Keratinocyte (primary cell): Measurements from ENCODE around the gene UBASH3B. TPM values are rescaled to one million over a fixed set of nuclear protein-coding genes. Genes with fewer than 3 reads are reported as not detected.

ENCODE experiments used
- DNase-seq: peaks from one replicate; pipeline ENCODE4 v3.0.0-alpha.2; 2011; ENCODE audit warnings: low read depth, missing footprints, low spot score
- FAIRE-seq: peaks from 2 replicates; lab custom pipeline; 2011; peaks lifted over from hg19 to GRCh38; lab: Jason Lieb, UNC
- H2AFZ ChIP-seq: 2 replicates; pipeline ENCODE4 v1.6.0; 2012; ENCODE audit warnings: low read length, control low read depth, inconsistent platforms; ENCODE audit not compliant: control insufficient read depth
- H3K27ac ChIP-seq: 2 replicates; pipeline ENCODE4 v1.5.1; 2011; ENCODE audit warnings: low read length; ENCODE audit not compliant: control insufficient read depth, insufficient read depth
- H3K27me3 ChIP-seq: 3 replicates; pipeline ENCODE4 v1.6.0; 2011; ENCODE audit warnings: low read length; ENCODE audit not compliant: control insufficient read depth, insufficient read depth; ENCODE audit errors: extremely low read depth
- H3K36me3 ChIP-seq, 2 experiments: 2 replicates in 1 of 2; 3 replicates in 1 of 2; pipeline ENCODE4 v1.5.1; 2011; ENCODE audit warnings: low read length in 2 of 2, mild to moderate bottlenecking in 1 of 2; ENCODE audit not compliant: control insufficient read depth in 2 of 2, insufficient read depth in 2 of 2; ENCODE audit errors: extremely low read depth in 1 of 2
- H3K4me1 ChIP-seq: 3 replicates; pipeline ENCODE4 v1.5.1; 2011; ENCODE audit warnings: low read length; ENCODE audit not compliant: control insufficient read depth, insufficient read depth; ENCODE audit errors: extremely low read depth
- H3K4me2 ChIP-seq: 3 replicates; pipeline ENCODE4 v1.6.0; 2011; ENCODE audit warnings: low read depth, low read length; ENCODE audit not compliant: control insufficient read depth, insufficient read depth; ENCODE audit errors: extremely low read depth
- H3K4me3 ChIP-seq, 3 experiments: fragments of 200-600 bp in 1 of 3; sonication (generic) in 1 of 3; 2 replicates in 2 of 3; 3 replicates in 1 of 3; pipeline ENCODE4 v1.5.1; 2011 to 2016; ENCODE audit warnings: low read length in 3 of 3, mild to moderate bottlenecking in 3 of 3, control low read depth in 2 of 3, inconsistent platforms in 1 of 3, low read depth in 1 of 3, mixed read lengths in 1 of 3, mixed run types in 1 of 3, moderate library complexity in 1 of 3; ENCODE audit not compliant: control insufficient read depth in 2 of 3, insufficient read depth in 2 of 3; ENCODE audit errors: extremely low read depth in 1 of 3
- H3K79me2 ChIP-seq: 2 replicates; pipeline ENCODE4 v1.6.0; 2012; ENCODE audit warnings: low read length; ENCODE audit not compliant: control insufficient read depth, insufficient read depth
- H3K9ac ChIP-seq: 3 replicates; pipeline ENCODE4 v1.6.0; 2011; ENCODE audit warnings: low read length; ENCODE audit not compliant: control insufficient read depth, insufficient read depth; ENCODE audit errors: extremely low read depth
- H3K9me1 ChIP-seq: 3 replicates; pipeline ENCODE4 v1.6.0; 2011; ENCODE audit warnings: low read length; ENCODE audit not compliant: control insufficient read depth, insufficient read depth; ENCODE audit errors: extremely low read depth
- H3K9me3 ChIP-seq: 2 replicates; pipeline ENCODE4 v1.5.1; 2012; ENCODE audit warnings: low read depth, low read length; ENCODE audit not compliant: control insufficient read depth
- H4K20me1 ChIP-seq: 3 replicates; pipeline ENCODE4 v1.6.0; 2011; ENCODE audit warnings: low read length; ENCODE audit not compliant: control insufficient read depth, insufficient read depth; ENCODE audit errors: extremely low read depth
- EZH2 ChIP-seq: IDR thresholded peaks from one replicate; pipeline ENCODE4 v1.6.1; 2012; ENCODE audit warnings: inconsistent platforms, mild to moderate bottlenecking, low read length, moderate library complexity
- dilution Hi-C: fragments of 300-500 bp; cut with MboI; formaldehyde crosslinking; loops from one replicate; pipeline ENCODE4 v1.7.0; 2020; ENCODE audit warnings: low sequenced_read_pairs; ENCODE audit not compliant: extremely low pct_ligation_motif_present
- polyA plus RNA-seq, 5 experiments: library from polyadenylated mRNA; depleted of rRNA in 3 of 5; stranded (reverse) in 3 of 5; stranded (forward) in 1 of 5; unstranded in 1 of 5; fragments of >200 nt; gene quantifications; 1 replicate in 1 of 5; 2 replicates in 3 of 5; 3 replicates in 1 of 5; pipeline versions ENCODE4 v1.2.1 to v1.2.3, GENCODE V29; 2011 to 2012; ENCODE audit warnings: missing spikeins in 2 of 5, low read depth in 1 of 5, low replicate concordance in 1 of 5
- TF ChIP-seq, protein P1 (sequence below), 3 experiments: IDR thresholded peaks in 1 of 3; conservative IDR thresholded peaks in 1 of 3; optimal IDR thresholded peaks in 1 of 3; 2 replicates in 2 of 3; 3 replicates in 1 of 3; pipeline versions ENCODE3 to v1.5.1; 2011; ENCODE audit warnings: low read length in 3 of 3, mild to moderate bottlenecking in 3 of 3, moderate library complexity in 2 of 3, control low read depth in 1 of 3, inconsistent platforms in 1 of 3; ENCODE audit not compliant: insufficient read depth in 2 of 3; ENCODE audit errors: extremely low read depth in 1 of 3

UBASH3B gene
- polyA plus RNA-seq, 1 donor (not counting 4 experiments of a cell fraction or from before 2014, with no cell fraction given), result 25.0 TPM

DNA sequence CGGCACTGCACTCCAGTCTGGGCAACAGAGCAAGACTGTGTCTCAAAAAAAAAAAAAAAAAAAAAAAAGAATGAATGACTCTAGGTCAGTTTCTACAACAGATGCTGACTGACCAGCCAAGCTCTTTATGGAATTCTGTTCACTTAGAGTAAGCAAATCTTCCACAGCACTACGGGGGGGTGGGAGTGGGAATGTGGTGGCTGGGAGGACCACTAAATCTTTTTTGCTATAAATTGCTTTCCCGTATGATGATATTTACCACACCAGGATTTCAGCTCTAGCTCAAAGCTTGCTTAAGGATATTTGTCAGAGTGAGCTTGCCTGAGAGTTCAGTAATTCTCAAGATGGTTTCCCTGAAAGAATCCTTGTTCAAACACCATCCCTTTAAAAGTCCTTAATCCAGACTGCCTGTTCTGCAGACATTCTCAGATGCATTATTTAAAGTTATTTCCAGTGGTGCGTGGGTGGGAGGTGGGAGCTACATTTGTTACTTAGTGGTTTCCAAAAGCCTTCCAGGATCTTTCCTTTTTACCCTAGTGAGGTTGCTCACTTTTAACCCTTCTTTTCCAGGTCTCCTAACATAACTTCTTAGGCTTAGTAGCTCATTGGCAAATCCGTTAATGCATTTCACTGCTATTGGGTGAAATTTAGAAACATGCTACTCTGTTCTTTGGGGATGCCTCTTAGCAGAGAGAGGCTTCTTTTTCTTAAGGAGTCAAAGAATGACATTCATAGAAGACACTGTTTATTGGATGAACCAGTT lies 65.9 kb downstream of the UBASH3B start:
- H3K9ac ChIP-seq, result no peak overlapping the region
- no peaks in the 10 kb centered on the region for H3K9me3 ChIP-seq
- peak overlapping the region; percentile 72 for H3K4me2 ChIP-seq
- TF ChIP-seq, protein P1, sequence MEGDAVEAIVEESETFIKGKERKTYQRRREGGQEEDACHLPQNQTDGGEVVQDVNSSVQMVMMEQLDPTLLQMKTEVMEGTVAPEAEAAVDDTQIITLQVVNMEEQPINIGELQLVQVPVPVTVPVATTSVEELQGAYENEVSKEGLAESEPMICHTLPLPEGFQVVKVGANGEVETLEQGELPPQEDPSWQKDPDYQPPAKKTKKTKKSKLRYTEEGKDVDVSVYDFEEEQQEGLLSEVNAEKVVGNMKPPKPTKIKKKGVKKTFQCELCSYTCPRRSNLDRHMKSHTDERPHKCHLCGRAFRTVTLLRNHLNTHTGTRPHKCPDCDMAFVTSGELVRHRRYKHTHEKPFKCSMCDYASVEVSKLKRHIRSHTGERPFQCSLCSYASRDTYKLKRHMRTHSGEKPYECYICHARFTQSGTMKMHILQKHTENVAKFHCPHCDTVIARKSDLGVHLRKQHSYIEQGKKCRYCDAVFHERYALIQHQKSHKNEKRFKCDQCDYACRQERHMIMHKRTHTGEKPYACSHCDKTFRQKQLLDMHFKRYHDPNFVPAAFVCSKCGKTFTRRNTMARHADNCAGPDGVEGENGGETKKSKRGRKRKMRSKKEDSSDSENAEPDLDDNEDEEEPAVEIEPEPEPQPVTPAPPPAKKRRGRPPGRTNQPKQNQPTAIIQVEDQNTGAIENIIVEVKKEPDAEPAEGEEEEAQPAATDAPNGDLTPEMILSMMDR (optimal IDR thresholded peaks at IDR 0.05 in 1 of 3, IDR thresholded peaks at IDR 0.05 in 1 of 3, conservative IDR thresholded peaks at IDR 0.05 in 1 of 3; ENCODE audit: extremely low read depth in 1 of 3, insufficient read depth in 2 of 3, low read length in 3 of 3), result no peak
- no peak for TF ChIP-seq EZH2
- peaks cover 43% of the 10 kb centered on the region for H3K4me1 ChIP-seq
- DNase-seq (no peak), FAIRE-seq (no peak)
- H3K27ac ChIP-seq, result peak overlapping the region; percentile 33
- H3K4me3 ChIP-seq, result no peak overlapping the region
- H3K79me2 ChIP-seq, result peaks cover 39% of the 10 kb centered on the region
- no peaks in the 10 kb centered on the region for H3K36me3 ChIP-seq
- peaks cover 6% of the 10 kb centered on the region for H4K20me1 ChIP-seq
- peaks cover 4% of the 10 kb centered on the region for H3K9me1 ChIP-seq
- H3K27me3 ChIP-seq, result no peaks in the 10 kb centered on the region
- dilution Hi-C loops, result no loop called here
- H2AFZ ChIP-seq, result no peak overlapping the region

DNA sequence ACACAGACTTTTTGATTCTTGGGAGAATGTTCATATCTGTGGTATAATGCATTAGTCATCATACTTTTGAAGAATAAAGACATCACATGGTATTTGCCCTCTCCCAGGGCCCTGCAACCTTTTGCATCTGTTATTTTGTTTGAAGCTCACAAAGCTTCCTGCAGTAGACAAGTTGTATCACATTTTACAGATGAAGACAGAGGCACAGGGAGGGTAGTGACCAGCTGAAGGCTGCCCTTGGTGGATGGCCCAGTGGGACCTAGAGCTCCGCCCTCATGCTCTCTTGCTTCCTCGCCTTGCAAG lies 66.4 kb downstream of the UBASH3B start:
- FAIRE-seq, result peak; percentile 92
- H3K4me1 ChIP-seq, result peaks cover 43% of the 10 kb centered on the region
- DNase-seq, result no peak

More for the DNA sequence above, 66.4 kb downstream of the UBASH3B start:
- Histone ChIP-seq H3K27me3 (no peaks in the 10 kb centered on the region), H3K9me3 (no peaks in the 10 kb centered on the region), H2AFZ (no peak overlapping the region), H3K36me3 (no peaks in the 10 kb centered on the region), H3K4me2 (peak overlapping the region; percentile 72), H3K27ac (peak overlapping the region; percentile 38), H3K9me1 (peaks cover 4% of the 10 kb centered on the region), H3K79me2 (peaks cover 44% of the 10 kb centered on the region), H3K4me3 (peak overlapping the region in 1 of 3 experiments; percentile 12), H4K20me1 (peaks cover 6% of the 10 kb centered on the region), H3K9ac (no peak overlapping the region)
- dilution Hi-C loops, result no loop called here
- TF ChIP-seq, protein P1 (optimal IDR thresholded peaks at IDR 0.05 in 1 of 3, IDR thresholded peaks at IDR 0.05 in 1 of 3, conservative IDR thresholded peaks at IDR 0.05 in 1 of 3; ENCODE audit: extremely low read depth in 1 of 3, insufficient read depth in 2 of 3, low read length in 3 of 3), result no peak
- TF ChIP-seq EZH2, result no peak
